ENCODE results near the gene TBL1X.
"Not testable (repeated sequence)": the region's sequence is repeated elsewhere in the genome, so short reads cannot be mapped to it uniquely, and the experiment has no call there.

Gene TBL1X

DNA sequence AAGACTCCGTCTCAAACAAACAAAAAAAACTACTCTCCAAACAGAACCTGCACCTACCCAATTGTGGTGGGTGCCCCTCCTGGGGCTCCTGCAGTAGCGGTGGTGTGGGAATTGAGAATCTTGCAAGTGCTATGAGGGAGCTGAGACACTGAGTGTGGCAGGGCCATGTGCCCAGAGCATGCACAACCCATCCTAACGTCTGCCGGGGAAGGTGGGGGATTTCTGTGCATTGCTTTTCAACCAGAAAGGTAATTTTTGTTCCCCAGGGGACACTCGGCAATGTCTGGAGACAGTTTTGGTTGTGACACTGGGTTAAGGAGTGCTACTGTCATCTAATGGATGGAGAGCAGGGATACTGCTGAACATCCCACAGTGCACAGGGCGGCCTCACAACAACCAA is 35.7 kb downstream of the TBL1X start:
- no peak for DNase-seq

DNA sequence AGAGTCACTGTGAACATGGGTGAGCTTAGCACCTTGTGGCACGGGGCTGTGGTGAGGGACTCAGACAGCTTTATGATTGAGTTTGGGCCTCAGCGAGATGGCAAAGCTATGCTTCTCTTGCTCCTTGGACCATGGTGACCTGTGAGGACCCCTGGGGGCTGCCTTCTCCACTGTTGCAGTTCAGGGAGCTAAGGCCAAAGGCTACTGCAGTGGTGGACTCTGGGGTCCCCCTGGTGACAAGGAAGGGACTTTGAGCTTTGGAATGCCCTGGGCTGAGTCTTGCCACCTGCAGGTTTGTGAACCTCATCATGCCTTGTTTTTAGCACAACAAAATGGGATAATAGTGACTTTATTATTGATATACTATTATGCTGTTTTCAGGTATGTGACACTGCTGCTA is 36.5 kb downstream of the TBL1X start:
- DNase-seq: no peak

DNA sequence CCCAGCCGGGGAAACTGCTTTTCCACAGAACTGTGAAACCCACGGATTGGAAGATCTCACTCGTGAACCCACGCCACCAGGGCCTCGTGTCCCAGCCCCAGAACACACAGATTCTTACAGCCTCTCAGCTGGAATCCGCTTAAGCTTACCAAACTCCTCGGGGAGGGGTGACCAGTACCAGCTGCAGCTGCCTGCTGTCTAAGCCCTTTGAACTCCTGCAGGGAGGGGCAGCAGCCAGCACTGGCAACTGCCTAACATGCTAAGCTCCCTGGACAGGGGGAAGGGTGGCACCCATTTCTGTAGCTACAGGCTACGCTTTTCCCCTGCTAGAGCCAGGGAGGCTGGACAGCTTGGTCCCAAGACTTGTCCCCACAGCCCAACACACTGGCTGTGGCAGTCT is 38.4 kb downstream of the TBL1X start:
- DNase-seq: no peak

DNA sequence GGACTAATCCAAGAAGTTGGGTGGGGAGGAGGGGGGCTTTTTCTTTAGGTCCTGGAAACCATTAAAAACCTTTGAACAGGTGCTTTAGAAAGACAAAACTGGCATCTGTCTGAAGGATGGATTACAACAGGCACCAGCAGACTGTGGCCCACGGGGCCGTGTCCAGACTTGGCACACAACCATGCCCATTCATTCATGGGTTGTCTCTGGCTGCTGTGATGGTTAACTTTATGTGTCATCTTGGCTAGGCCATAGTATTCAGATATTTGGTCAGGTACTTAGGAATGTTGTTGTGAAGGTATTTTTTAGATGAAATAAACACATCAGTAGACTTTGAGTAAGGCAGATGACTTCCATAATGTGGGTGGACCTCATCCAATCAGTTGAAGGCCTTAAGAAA is 45.5 kb downstream of the TBL1X start:
- no peak for DNase-seq

DNA sequence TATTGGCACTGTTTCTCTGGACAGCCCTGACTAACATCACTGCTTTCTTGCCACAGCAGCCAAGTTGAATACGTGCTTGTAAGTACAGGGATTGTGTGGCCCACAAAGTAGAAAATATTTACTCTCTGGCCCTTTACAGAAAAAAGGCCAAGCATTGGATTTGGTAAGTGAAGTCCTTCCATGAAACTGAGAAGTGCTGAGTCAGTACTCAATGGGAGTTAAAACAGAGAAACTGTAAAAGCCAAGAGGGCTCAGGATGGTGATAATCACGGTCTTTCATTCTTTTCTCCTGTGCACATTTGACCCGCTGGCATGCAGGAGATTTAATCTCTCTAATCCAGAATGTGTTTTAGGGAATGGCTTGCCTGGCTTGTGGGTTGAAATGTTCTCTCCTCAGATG is 46.1 kb downstream of the TBL1X start:
- DNase-seq: no peak

DNA sequence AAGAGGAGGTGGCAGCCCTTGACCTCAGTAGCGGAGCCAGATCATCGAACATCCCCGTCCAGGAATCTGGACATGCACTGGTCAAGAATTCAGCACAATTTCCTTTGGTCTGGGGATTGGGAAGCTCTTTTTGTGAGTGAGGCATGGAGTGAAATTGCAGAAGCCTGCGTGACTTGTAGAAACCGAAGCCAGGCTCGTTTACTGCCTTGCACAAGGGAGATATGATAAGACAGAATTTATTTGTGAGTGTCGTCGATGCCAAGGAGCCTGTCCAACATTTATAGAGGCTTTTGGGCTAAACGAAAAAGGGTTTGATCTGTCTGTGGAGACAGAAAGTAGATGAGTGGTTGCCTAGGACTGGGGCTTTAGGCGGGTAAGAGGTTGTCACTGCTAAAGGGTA is 50.6 kb downstream of the TBL1X start:
- DNase-seq: no peak

DNA sequence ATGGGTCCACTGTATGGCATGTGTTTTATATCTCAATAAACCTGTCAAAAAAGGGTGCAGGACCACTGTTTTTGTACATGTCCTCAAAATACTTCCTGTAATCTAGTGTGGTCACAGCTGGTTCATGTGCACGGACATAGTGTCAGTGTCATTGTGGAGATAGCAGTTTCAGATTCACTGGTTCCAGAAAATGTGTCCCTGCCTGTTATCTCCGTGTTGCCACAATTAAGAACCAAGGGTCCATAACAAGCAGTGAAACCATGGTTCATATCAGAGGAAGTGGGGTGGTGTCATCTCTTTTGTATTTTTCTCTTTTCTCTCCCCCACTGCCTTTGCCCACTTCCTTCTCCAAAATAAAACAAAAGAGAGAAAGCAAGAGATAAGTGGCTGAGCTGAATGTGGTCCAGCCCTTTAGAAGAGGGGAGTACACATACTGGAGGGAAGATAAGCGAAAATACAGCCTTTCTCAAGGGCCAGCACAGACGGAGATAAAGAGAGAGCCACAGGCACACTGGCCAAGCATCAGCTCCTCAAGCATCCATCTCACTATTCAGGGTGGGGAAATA is 51.2 kb downstream of the TBL1X start:
- DNase-seq: no peak

DNA sequence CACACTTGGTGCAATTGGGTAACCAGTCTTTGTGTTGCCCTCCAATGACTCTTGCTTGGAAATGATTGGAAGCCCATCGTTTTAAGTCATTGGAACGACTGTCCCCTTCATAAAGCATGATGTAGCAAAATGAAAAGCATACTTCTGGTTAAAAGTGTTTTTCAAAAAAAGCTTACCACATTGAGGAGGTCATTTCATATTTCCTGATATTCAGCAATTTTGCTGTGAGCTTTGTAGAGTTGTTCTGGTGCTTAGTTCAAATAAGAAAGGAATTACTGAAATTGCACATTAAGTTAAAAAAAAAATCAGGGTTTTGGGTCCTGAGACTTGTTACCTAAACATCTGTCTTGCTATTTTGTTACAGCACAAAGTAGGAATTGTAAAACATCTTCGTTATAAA is 51.8 kb downstream of the TBL1X start:
- no peak for DNase-seq

DNA sequence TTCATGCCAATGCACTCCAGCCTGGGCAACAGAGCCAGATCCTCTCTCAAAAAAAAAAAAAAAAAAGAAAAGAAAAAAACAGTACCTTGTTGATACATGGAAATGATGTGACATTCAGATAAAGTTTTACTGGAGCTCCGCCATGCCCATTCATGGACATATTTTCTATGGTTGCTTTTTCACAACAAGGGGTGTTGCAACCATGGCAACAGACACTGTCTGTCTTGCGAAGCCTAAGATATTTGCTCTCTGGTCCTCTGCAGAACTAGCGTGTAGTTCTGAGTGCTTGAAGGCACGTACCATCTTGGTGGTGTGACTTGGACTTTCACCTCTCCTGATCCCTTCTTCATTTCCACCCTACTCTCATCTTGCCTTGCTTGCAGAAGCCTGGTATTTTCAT is 53.2 kb downstream of the TBL1X start:
- no peak for DNase-seq

DNA sequence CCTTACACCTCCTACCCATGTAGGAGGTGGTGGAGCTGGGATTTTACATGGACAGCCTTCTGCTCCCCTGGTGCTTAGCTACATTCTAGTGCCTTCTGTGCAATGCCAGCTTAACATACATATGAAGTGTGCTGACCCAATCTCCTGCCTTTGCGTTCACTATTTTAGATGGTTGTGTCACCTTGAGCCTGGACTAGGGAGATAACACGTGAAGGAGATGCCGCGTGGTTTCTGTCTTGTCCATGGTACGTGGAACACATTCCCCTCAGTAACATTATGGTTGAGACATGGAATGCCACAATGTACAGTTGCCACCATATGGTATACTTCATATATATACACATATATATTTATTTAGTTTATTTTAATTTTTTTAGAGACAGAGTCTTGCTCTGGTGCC is 54.0 kb downstream of the TBL1X start:
- no peak for DNase-seq

DNA sequence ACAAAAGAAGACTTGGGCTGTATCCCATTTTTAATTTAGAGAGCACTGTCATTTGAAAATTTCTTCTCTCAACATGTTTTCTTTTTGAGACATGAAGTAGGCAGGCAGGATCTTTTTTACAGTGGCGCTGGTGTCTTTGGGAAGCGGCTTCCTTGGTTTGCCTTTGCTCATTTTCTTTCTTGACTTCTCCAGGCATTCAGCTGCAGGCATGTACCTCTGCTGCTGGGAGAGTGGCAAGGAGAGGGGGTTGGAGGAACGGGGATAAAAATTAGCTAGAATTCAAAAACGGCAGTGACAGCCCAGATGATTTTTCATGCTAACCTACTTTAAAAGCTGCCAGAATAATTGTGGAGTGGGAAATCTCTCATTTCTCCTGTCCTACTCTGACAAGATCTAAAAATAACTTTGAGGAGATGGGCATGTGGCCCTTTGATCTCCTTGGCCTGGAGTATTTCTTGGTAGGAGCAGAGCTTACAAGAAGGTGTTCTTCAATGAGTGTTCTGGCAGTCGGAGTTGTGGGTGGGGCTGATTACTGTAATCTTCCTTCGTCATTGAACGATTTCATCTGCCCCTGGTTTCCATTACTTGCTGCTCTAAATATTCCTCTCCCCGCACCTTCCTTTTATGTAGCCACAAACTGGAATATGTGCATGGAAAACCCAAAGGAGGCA is 54.8 kb downstream of the TBL1X start:
- no peak for DNase-seq

DNA sequence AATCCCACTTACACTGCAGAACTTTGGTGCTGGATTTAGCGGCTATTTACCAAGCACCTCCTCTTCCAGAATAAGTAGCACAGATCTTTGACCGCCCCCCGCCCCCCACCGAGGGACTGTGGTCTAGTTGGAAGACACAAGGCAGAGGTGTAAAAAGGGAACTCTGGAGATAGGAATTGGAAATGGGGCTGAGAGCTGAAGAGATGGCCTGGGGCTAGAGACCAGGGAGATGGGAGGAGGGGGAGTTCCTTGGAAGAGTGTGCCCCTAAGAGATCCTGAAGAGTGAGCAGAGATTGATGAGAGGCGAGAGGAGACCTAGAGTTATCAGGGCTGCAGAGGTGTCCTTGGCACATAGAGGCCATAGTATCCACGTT is 55.3 kb downstream of the TBL1X start:
- DNase-seq: no peak

DNA sequence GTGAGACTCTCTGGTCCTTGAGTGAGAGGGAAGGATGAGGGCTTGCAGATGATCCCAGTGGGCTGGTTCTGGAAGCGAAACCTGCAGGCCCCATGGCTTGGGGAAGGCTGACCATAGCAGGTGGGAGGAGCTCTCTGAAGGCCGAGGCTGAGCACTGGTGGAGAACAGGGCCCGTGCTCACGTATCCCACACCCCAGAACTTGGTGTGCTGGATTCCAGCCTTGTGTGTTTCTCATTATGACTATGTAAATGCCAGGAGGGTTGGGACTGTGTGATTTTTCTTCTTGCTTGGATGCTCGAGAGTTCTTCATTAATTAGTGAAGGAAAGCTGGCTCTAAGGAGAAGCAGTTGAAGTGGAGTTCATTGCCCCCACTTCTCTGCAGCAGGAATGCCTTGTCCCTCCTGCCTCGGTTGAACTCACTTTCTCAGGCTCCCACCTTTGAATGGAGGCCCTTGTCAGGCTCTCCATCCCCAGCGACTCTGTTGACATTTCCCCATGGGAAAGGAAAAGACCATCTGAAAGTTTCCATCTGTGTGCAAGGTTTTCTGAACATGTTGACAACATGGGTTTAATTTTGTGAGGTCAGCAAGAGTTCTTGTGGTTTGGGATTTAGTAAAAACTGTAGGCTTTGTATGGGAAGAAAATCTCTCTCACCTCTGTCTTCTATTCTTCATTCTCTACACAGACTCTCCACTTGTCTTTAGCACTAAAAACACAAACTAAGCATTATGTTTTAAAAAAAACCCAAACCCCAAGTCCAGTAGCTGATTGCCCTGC is 57.7 kb downstream of the TBL1X start:
- DNase-seq: no peak

DNA sequence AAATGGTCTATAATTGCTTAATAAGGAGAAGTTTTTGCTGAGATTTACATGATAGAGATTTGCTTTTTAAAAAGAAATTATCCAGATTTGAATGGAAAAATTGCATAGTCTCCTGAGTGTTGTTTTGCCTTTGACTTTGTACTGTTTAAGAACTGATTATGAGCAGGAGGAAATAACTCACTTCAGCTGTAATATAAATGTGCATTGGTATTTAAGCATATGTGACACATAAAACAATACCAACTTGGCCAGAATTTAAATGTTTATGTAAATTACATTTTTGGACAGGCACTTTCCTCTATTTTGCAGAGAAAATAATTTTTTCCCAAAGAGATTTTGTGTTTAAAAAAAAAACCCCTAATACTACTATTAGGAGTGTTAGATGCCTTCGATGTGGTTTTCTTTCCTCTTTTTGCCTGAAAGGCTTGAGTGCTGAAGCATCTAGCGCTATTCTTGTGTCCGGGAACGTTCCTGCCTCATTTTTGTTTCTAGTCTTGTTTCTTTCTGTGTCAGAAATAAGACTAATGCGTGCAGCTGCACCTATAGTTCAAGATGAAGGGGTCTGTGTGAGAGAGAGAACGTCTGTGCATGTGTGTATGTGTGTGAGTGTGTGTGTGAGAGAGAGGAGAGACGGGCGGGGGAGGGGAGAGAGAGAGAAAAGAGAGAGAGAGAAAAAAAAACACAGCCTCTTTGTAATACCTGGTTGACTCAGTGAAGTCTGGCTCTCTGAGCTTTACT is 60.8 kb downstream of the TBL1X start:
- DNase-seq: peak; percentile 4

DNA sequence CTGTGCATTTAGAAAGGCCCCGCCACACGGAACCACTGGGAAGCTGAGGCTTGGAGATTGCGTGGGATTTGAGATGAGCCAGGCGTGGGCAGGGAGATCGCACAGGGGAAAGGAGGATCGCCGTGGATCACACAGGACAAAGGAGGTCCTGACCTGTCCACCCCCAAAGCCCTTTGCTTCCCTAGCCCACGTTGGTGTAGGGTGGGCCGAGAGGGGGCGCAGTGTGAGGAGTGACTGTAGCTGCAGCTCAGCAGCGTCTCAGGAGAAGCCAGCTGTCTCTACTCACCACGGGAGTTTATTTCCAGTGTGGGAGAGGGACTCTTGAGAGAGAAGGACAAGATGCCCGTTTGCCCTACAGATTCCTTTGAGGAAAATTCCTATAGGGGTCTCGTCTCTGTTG is 62.1 kb downstream of the TBL1X start:
- no peak for DNase-seq

DNA sequence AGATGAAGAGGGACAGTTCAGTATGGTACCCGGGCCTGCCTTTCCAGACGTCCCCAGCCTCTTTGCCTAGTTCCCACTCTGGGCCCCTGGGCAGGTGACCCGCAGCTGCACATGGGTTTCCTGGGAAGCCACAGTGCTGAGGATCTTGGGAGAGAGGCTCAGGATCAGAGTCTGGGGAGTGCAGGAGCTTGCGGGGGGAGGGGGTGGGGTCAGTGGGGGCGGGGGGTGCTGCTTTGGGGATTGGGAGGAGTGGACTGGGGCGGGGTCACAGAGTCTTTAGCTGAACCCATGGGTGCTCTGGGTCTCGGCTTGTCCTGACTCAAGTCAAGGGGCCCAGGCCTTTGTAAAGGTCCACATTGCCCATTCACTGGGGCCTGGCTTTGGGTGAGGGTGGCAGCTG is 63.6 kb downstream of the TBL1X start:
- DNase-seq: no peak

DNA sequence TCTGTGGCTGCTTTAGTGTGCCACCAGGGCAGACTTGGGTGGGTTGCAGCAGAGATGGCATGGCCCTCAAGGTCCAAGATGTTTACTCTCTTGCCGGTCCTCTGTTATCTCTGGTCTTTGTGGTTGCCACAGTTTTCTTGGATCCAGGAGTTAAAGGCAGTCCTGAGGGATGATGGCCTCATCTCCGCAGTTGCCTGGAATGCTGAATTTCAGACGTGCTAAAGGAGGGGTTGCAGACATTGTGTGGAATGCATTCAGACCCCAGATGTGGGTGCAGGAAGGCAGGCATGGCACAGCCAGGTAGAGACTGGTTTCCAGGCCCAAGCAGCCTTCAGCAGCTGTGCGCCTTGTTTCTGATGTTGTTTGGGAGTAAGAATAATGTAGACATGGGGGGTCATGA is 64.4 kb downstream of the TBL1X start:
- no peak for DNase-seq

DNA sequence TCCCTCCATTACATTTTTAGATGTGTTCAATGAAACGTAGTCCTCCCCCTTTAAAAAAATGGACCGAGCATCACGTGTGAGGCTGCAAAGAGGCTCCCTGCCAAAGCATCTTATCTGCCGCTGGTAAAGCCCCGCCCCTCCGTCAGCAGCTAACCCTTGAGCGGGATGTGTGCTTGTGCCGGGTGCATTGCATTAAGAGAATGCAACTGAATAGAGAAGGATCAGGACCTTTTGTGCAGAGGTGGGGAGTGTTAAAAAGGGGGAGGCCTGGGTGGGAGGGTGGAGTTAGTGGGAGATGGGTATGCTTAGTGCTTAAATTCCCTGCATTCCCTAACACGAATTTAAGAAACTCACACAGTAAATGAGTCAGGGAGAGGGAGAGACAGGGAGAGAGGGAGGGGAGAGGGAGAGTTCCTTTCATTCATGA is 66.0 kb downstream of the TBL1X start:
- peak; percentile 44 for DNase-seq

DNA sequence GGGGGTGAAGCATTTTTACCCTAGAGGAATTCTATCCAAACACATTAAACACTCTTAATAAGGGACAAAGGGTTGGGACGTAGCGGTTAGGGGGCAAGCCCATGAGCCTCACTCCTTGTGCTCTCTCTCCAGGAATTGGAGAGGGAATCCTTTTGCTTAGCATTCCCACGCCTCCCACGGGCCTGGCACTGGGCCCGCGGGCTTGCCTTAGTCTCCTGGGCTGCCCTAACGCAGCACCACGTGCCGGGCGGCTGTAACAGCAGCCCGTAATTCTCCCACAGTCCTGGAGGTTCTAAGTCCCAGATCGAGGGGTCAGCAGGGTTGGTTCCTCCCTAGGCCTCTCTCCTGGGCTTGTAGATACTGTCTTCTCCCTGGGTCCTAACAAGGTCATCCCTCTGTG is 67.5 kb downstream of the TBL1X start:
- no peak for DNase-seq

DNA sequence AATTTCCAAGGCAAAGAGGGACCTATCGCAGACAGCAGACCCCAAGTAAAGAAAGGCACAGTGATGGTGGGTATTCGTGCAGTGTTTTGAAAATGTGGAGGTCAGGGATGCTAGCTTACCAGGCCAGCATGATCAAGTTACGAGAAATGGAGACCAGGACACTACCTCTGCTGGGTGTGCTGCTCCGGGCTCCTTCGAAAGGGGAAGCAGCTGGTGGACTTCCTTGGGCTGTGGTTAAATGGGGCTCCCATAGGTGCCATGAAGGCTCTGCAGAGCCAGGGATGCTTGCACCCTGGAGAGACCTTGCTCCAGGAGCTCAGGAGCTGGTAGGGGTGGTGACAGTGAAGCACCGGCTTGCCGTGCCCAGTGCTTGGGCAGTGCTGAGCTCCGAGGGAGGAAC is 68.8 kb downstream of the TBL1X start:
- no peak for DNase-seq

DNA sequence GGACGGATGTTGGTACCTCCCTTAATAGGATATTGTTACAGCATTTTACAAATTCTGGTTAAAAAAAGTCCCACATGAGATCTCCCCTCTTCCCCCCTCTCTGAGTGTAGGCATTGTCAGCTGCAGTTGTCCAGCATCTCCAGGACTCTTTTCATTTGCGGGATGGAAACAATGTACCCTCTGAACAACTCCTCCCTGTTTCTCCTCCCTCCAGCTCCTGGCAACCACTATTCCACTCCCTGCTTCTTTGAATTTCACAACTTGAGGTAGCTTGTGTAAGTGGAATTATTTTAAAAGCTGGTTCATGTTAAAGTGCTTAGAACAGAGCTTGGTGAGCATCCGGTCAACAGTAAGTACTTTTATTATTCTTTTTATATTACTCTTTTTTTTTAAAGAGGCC is 69.8 kb downstream of the TBL1X start:
- DNase-seq: no peak

DNA sequence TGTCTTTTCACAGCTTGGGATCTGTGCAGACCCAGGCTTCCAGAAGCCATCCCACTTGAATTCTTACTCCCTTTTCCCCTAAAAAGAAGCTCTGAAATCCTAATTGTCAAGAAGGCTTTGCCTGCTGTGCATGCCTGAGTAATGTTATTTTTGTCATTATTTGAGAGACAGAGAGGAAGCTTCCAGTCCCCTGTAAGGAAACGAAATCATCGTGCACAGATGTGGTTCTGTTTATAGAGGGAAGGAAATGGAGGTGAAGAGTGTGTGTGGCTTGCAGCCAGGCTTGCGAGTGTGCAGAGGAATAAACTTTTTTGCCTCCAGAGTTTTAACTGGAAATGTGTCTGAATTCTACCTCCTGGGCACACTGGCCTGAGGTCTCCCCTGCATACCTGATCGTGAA is 70.2 kb downstream of the TBL1X start:
- DNase-seq: no peak

DNA sequence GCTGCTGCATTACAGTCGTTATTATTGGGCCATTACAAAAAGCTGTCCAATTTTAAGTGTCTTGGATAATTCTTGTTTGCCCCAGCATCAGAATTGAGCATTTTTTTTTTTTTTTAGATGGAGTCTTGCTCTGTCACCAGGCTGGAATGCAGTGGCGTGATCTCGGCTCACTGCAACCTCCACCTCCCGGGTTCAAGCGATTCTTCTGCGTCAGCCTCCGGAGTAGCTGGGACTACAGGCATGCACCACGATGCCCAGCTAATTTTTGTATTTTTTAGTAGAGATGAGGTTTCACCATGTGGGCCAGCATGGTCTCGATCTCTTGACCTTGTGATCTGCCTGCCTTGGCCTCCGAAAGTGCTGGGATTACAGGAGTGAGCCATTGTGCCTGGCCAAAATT is 71.3 kb downstream of the TBL1X start:
- not testable (repeated sequence) for DNase-seq

DNA sequence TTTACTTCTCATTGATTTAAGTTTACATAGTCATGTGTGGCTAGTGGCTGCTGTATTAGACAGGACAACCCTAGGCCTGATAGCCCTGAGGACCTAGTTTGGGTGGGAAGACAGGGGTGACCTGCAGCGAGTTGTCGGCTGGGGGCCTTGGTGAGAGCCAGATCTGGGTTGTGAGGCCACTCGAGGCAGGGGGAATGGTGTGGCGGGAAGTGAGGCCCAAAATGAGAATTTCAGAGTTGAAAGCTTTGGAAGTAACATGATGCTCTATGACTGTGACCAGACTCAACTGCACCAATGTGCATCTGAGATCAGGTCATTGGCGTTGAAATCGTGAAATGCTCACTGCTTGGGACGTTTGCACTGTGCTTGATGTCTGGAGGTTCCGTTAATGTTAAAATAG is 72.9 kb downstream of the TBL1X start:
- DNase-seq: no peak
